HepG2 (cell line): ENCODE results near the gene SPTSSA. TPM values are rescaled to one million over a fixed set of nuclear protein-coding genes. Genes with fewer than 3 reads are reported as not detected.
A peak's percentile ranks its signal among the peaks of the same experiment; 100 is the strongest.

ENCODE experiments used
- ATM ChIP-seq: fragments of 450-650 bp; IDR thresholded peaks from 2 replicates; pipeline ENCODE4 v1.7.1; 2017; ENCODE audit warnings: mild to moderate bottlenecking, borderline replicate concordance
- EHMT2 ChIP-seq: fragments of 200-600 bp; sonication (generic); IDR thresholded peaks from 2 replicates; pipeline ENCODE4 v1.7.0; 2017; ENCODE audit warnings: antibody characterized with exemption, low read depth, low read length, borderline replicate concordance
- ISX ChIP-seq: sonication (generic); formaldehyde crosslinking; conservative IDR thresholded peaks from 2 replicates; pipeline ENCODE4 v1.5.0; 2020; ENCODE audit warnings: missing genetic modification reagents
- NCOA5 ChIP-seq: sonication (generic); formaldehyde crosslinking; IDR thresholded peaks from 2 replicates; pipeline ENCODE4 v1.4.0; 2020; ENCODE audit warnings: missing genetic modification reagents
- NCOR1 ChIP-seq: fragments of 200-600 bp; sonication (generic); IDR thresholded peaks from 2 replicates; pipeline ENCODE4 v1.7.0; 2017; ENCODE audit warnings: antibody characterized with exemption, low read length, borderline replicate concordance
- NFYC ChIP-seq: IDR thresholded peaks from 2 replicates; pipeline ENCODE4 v1.6.1; 2016; ENCODE audit warnings: missing genetic modification reagents, missing compliant biosample characterization
- RBM22 ChIP-seq: fragments of 200-400 bp; formaldehyde crosslinking; optimal IDR thresholded peaks from 2 replicates; pipeline ENCODE3; 2017; ENCODE audit warnings: mild to moderate bottlenecking, low read length, moderate library complexity
- RELA ChIP-seq: sonication (generic); formaldehyde crosslinking; IDR thresholded peaks from 2 replicates; pipeline ENCODE4 v1.4.0; 2020; ENCODE audit warnings: missing genetic modification reagents
- SMAD9 ChIP-seq: sonication (generic); formaldehyde crosslinking; IDR thresholded peaks from 2 replicates; pipeline ENCODE4 v1.5.1; 2020; ENCODE audit warnings: mild to moderate bottlenecking, missing genetic modification reagents
- SRSF4 ChIP-seq: fragments of 200-400 bp; formaldehyde crosslinking; IDR thresholded peaks from one replicate; pipeline ENCODE4 v1.6.1; 2018; ENCODE audit warnings: mild to moderate bottlenecking, low read depth, low read length, moderate library complexity; ENCODE audit not compliant: poor library complexity, severe bottlenecking
- STAT5B ChIP-seq: sonication (generic); formaldehyde crosslinking; IDR thresholded peaks from 2 replicates; pipeline ENCODE4 v1.4.0; 2020; ENCODE audit warnings: missing genetic modification reagents
- TAF15 ChIP-seq: fragments of 200-400 bp; formaldehyde crosslinking; IDR thresholded peaks from one replicate; pipeline ENCODE4 v1.6.1; 2018; ENCODE audit warnings: mild to moderate bottlenecking, low read depth, low read length; ENCODE audit not compliant: poor library complexity, severe bottlenecking
- ZNF317 ChIP-seq: sonication (generic); formaldehyde crosslinking; IDR thresholded peaks from 2 replicates; pipeline ENCODE4 v1.5.0; 2020; ENCODE audit warnings: mild to moderate bottlenecking, missing genetic modification reagents
- ZNF577 ChIP-seq: sonication (generic); formaldehyde crosslinking; IDR thresholded peaks from 2 replicates; pipeline ENCODE4 v1.4.0; 2020; ENCODE audit warnings: mild to moderate bottlenecking, low read depth, missing genetic modification reagents, borderline replicate concordance
- ZNF816 ChIP-seq: sonication (generic); formaldehyde crosslinking; IDR thresholded peaks from 2 replicates; pipeline ENCODE4 v1.8.0; 2022; ENCODE audit warnings: missing genetic modification reagents, mild to moderate bottlenecking, borderline replicate concordance
- polyA plus RNA-seq, 8 experiments: library from polyadenylated mRNA; depleted of rRNA in 3 of 8; stranded (reverse) in 7 of 8; unstranded in 1 of 8; fragments of >200 nt; fragmentation: Illumina TruSeq in 4 of 8; extraction: Trizol in 4 of 8; gene quantifications; 2 replicates each; pipeline versions ENCODE4 v1.2.1 to v1.2.3, GENCODE V29; 2011 to 2016; ENCODE audit warnings: low read depth in 4 of 8, missing spikeins in 1 of 8, mixed read lengths in 1 of 8; ENCODE audit not compliant: insufficient read depth in 1 of 8
- total RNA-seq, 5 experiments: library from RNA; depleted of rRNA; stranded (reverse); fragments of >200 nt; fragmentation: Illumina TruSeq; extraction: Trizol; gene quantifications; 2 replicates each; pipeline ENCODE4 v1.2.3, GENCODE V29; 2016; ENCODE audit warnings: low read depth in 1 of 5
- TF ChIP-seq, protein P1 (sequence below): sonication (generic); formaldehyde crosslinking; IDR thresholded peaks from 2 replicates; pipeline ENCODE4 v1.4.0; 2020; ENCODE audit warnings: mild to moderate bottlenecking, low read depth, missing genetic modification reagents
- TF ChIP-seq, protein P2 (sequence below): sonication (generic); formaldehyde crosslinking; IDR thresholded peaks from 2 replicates; pipeline ENCODE4 v1.5.1; 2020; ENCODE audit warnings: missing genetic modification reagents, mild to moderate bottlenecking, borderline replicate concordance
- TF ChIP-seq, protein P3 (sequence below), 2 experiments: fragments of 450-650 bp in 1 of 2; sonication (generic) in 1 of 2; formaldehyde crosslinking in 1 of 2; IDR thresholded peaks; 2 replicates each; pipeline versions ENCODE4 v1.6.1 to v1.8.0; 2016 to 2022; ENCODE audit warnings: antibody characterized with exemption in 1 of 2, mild to moderate bottlenecking in 1 of 2, missing genetic modification reagents in 1 of 2

Gene SPTSSA
- total and polyA plus RNA-seq, 2 of the 13 experiments (the other 11 are each of a cell fraction or from before 2014, with no cell fraction given), result 19.1 to 86.1 TPM

DNA sequence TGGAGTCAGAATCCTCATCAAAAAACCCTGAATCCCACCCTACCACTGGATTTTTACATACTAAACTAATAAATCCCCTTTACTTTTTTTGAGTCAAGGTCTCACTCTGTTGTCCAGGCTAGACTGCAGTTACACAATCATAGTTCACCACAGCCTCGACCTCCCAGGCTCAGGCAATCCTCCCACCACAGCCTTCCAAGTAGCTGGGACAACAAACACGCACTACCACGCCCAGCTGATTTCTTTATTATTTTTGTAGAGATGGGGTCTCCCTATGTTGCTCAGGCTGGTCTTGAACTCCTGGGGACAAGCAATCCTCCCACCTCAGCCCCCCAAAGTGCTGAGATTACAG lies 24.3 kb downstream of the SPTSSA start (continued):
- TF ChIP-seq STAT5B, result no peak
- TF ChIP-seq TAF15, result no peak
- TF ChIP-seq NFYC (CRISPR knock-in tag), result peak; percentile 4; the same call in 1 of the 2 replicates
- TF ChIP-seq ATM, result no peak
- TF ChIP-seq, protein P1, sequence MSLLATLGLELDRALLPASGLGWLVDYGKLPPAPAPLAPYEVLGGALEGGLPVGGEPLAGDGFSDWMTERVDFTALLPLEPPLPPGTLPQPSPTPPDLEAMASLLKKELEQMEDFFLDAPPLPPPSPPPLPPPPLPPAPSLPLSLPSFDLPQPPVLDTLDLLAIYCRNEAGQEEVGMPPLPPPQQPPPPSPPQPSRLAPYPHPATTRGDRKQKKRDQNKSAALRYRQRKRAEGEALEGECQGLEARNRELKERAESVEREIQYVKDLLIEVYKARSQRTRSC (CRISPR knock-in tag), result no peak
- no peak for TF ChIP-seq RELA (CRISPR knock-in tag)
- TF ChIP-seq ZNF317 (CRISPR knock-in tag), result no peak
- peak; percentile 6; the same call in 1 of the 2 replicates for TF ChIP-seq EHMT2
- TF ChIP-seq, protein P2, sequence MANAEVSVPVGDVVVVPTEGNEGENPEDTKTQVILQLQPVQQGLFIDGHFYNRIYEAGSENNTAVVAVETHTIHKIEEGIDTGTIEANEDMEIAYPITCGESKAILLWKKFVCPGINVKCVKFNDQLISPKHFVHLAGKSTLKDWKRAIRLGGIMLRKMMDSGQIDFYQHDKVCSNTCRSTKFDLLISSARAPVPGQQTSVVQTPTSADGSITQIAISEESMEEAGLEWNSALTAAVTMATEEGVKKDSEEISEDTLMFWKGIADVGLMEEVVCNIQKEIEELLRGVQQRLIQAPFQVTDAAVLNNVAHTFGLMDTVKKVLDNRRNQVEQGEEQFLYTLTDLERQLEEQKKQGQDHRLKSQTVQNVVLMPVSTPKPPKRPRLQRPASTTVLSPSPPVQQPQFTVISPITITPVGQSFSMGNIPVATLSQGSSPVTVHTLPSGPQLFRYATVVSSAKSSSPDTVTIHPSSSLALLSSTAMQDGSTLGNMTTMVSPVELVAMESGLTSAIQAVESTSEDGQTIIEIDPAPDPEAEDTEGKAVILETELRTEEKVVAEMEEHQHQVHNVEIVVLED (CRISPR knock-in tag), result no peak
- no peak for TF ChIP-seq NCOA5 (CRISPR knock-in tag)
- no peak for TF ChIP-seq SRSF4
- no peak for TF ChIP-seq ZNF577 (CRISPR knock-in tag)
- TF ChIP-seq NCOR1, result 0 out of 2 replicates have a peak, but pooled peaks have one; percentile 9
- no peak for TF ChIP-seq SMAD9 (CRISPR knock-in tag)
- TF ChIP-seq ISX (CRISPR knock-in tag), result no peak
- no peak for TF ChIP-seq RBM22
- no peak for TF ChIP-seq ZNF816 (CRISPR knock-in tag)
- TF ChIP-seq, protein P3, sequence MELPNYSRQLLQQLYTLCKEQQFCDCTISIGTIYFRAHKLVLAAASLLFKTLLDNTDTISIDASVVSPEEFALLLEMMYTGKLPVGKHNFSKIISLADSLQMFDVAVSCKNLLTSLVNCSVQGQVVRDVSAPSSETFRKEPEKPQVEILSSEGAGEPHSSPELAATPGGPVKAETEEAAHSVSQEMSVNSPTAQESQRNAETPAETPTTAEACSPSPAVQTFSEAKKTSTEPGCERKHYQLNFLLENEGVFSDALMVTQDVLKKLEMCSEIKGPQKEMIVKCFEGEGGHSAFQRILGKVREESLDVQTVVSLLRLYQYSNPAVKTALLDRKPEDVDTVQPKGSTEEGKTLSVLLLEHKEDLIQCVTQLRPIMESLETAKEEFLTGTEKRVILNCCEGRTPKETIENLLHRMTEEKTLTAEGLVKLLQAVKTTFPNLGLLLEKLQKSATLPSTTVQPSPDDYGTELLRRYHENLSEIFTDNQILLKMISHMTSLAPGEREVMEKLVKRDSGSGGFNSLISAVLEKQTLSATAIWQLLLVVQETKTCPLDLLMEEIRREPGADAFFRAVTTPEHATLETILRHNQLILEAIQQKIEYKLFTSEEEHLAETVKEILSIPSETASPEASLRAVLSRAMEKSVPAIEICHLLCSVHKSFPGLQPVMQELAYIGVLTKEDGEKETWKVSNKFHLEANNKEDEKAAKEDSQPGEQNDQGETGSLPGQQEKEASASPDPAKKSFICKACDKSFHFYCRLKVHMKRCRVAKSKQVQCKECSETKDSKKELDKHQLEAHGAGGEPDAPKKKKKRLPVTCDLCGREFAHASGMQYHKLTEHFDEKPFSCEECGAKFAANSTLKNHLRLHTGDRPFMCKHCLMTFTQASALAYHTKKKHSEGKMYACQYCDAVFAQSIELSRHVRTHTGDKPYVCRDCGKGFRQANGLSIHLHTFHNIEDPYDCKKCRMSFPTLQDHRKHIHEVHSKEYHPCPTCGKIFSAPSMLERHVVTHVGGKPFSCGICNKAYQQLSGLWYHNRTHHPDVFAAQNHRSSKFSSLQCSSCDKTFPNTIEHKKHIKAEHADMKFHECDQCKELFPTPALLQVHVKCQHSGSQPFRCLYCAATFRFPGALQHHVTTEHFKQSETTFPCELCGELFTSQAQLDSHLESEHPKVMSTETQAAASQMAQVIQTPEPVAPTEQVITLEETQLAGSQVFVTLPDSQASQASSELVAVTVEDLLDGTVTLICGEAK (IDR thresholded peaks at IDR 0.05), result no peak
- TF ChIP-seq, protein P3 (CRISPR knock-in tag; IDR thresholded peaks at IDR 0.05), result no peak
